Endothelial cell of umbilical vein (primary cell): ENCODE data around the gene TULP4. TPM values are rescaled to one million over a fixed set of nuclear protein-coding genes. Genes with fewer than 3 reads are reported as not detected.

Experiments used
- BruUV-seq: library from RNA; stranded (reverse); fragments of 400-500 nt; replicated peaks from 2 replicates; lab custom pipeline; 2021; lab: Mats Ljungman, UMichigan
- CTCF ChIA-PET: fragments of 300-600, 350-600 bp; sonication (Branson Sonifier 250); formaldehyde crosslinking; loops from one replicate; lab custom pipeline; 2021; ENCODE audit warnings: antibody characterized with exemption, inconsistent platforms; lab: Charles Lee
- POLR2A ChIA-PET: fragments of 300-600, 350-600 bp; sonication (Branson Sonifier 250); formaldehyde crosslinking; loops from one replicate; lab custom pipeline; 2021; ENCODE audit warnings: antibody characterized with exemption, inconsistent platforms; lab: Charles Lee
- DNase-seq: peaks from one replicate; pipeline ENCODE4 v3.0.0-alpha.2; 2011; ENCODE audit warnings: low read depth, low spot score
- FAIRE-seq: peaks from 2 replicates; lab custom pipeline; 2011; peaks lifted over from hg19 to GRCh38; lab: Jason Lieb, UNC
- H2AFZ ChIP-seq: 2 replicates; pipeline ENCODE4 v1.6.0; 2012; ENCODE audit warnings: low read depth, low read length, control low read depth, inconsistent platforms
- H3K27ac ChIP-seq: 2 replicates; pipeline ENCODE4 v1.5.1; 2011; ENCODE audit warnings: low read depth, mild to moderate bottlenecking, control low read depth, low read length, moderate library complexity; ENCODE audit not compliant: insufficient read depth
- H3K27me3 ChIP-seq, 2 experiments: 2 replicates each; pipeline versions ENCODE4 v1.6.0 to v1.6.1; 2011; ENCODE audit warnings: low read length in 2 of 2, mixed read lengths in 1 of 2; ENCODE audit not compliant: control insufficient read depth in 2 of 2, insufficient read depth in 2 of 2
- H3K36me3 ChIP-seq, 2 experiments: 2 replicates in 1 of 2; 3 replicates in 1 of 2; pipeline ENCODE4 v1.5.1; 2011; ENCODE audit warnings: low read length in 2 of 2, mild to moderate bottlenecking in 1 of 2, moderate library complexity in 1 of 2; ENCODE audit not compliant: control insufficient read depth in 2 of 2, insufficient read depth in 2 of 2; ENCODE audit errors: extremely low read depth in 1 of 2
- H3K4me1 ChIP-seq: 3 replicates; pipeline ENCODE4 v1.5.1; 2011; ENCODE audit warnings: mild to moderate bottlenecking, low read length; ENCODE audit not compliant: control insufficient read depth, insufficient read depth; ENCODE audit errors: extremely low read depth
- H3K4me2 ChIP-seq: 2 replicates; pipeline ENCODE4 v1.6.1; 2011; ENCODE audit warnings: low read length, control low read depth, mixed read lengths; ENCODE audit not compliant: insufficient read depth
- H3K4me3 ChIP-seq, 3 experiments: fragments of 200-600 bp in 1 of 3; sonication (generic), shearing (Covaris generic) in 1 of 3; replicated peaks in 1 of 3; 2 replicates each; pipeline ENCODE4 v1.5.1; 2011 to 2016; ENCODE audit warnings: control low read depth in 3 of 3, low read length in 3 of 3, mild to moderate bottlenecking in 2 of 3, inconsistent platforms in 1 of 3, low read depth in 1 of 3, moderate library complexity in 1 of 3; ENCODE audit not compliant: insufficient read depth in 1 of 3
- H3K79me2 ChIP-seq: 2 replicates; pipeline ENCODE4 v1.6.0; 2012; ENCODE audit warnings: low read length, inconsistent platforms; ENCODE audit not compliant: control insufficient read depth, insufficient read depth
- H3K9ac ChIP-seq: replicated peaks from 2 replicates; pipeline ENCODE3; 2011; ENCODE audit warnings: low read length, control low read depth; ENCODE audit not compliant: insufficient read depth; ENCODE audit errors: extremely low read depth
- H3K9me1 ChIP-seq: replicated peaks from 3 replicates; pipeline ENCODE4 v1.6.0; 2011; ENCODE audit warnings: mild to moderate bottlenecking, low read length; ENCODE audit not compliant: control insufficient read depth, insufficient read depth; ENCODE audit errors: extremely low read depth
- H3K9me3 ChIP-seq: replicated peaks from 2 replicates; pipeline ENCODE4 v1.5.1; 2012; ENCODE audit warnings: low read length, inconsistent platforms; ENCODE audit not compliant: control insufficient read depth, insufficient read depth
- H4K20me1 ChIP-seq: replicated peaks from 2 replicates; pipeline ENCODE3; 2011; ENCODE audit warnings: mild to moderate bottlenecking, low read length; ENCODE audit not compliant: control insufficient read depth, insufficient read depth; ENCODE audit errors: extremely low read depth
- CTCF ChIP-seq, 2 donors: IDR thresholded peaks; 1 replicate in 1 of 2; 2 replicates in 1 of 2; pipeline ENCODE4 v1.5.1; 2011; ENCODE audit warnings: low read length in 2 of 2, mild to moderate bottlenecking in 2 of 2, moderate library complexity in 2 of 2, control low read depth in 1 of 2, inconsistent platforms in 1 of 2, low read depth in 1 of 2; ENCODE audit not compliant: insufficient read depth in 1 of 2; ENCODE audit errors: extremely low read depth in 1 of 2
- EZH2 ChIP-seq: IDR thresholded peaks from 2 replicates; pipeline ENCODE4 v1.6.1; 2012; ENCODE audit warnings: borderline replicate concordance, low read depth, mild to moderate bottlenecking, moderate library complexity, low read length, inconsistent platforms; ENCODE audit not compliant: severe bottlenecking
- FOS ChIP-seq: IDR thresholded peaks from 2 replicates; pipeline ENCODE4 v1.6.1; 2011; ENCODE audit warnings: mild to moderate bottlenecking, low read length, moderate library complexity, borderline replicate concordance; ENCODE audit not compliant: insufficient read depth
- GATA2 ChIP-seq: IDR thresholded peaks from 2 replicates; pipeline ENCODE4 v1.7.0; 2011; ENCODE audit warnings: low read depth, mild to moderate bottlenecking, moderate library complexity, mixed read lengths, low read length; ENCODE audit not compliant: insufficient read length, insufficient read depth
- JUN ChIP-seq: IDR thresholded peaks from 2 replicates; pipeline ENCODE4 v1.6.1; 2011; ENCODE audit warnings: borderline replicate concordance, low read depth; ENCODE audit not compliant: insufficient read length, insufficient read depth
- MAX ChIP-seq: IDR thresholded peaks from 2 replicates; pipeline ENCODE4 v1.6.1; 2011; ENCODE audit not compliant: insufficient read depth, insufficient read length
- MYC ChIP-seq: IDR thresholded peaks from one replicate; pipeline ENCODE4 v1.6.1; 2011; ENCODE audit warnings: mild to moderate bottlenecking, low read depth, low read length
- POLR2A ChIP-seq: IDR thresholded peaks from 2 replicates; pipeline ENCODE4 v1.6.1; 2012; ENCODE audit warnings: low read depth, mild to moderate bottlenecking, control low read depth, low read length
- POLR2AphosphoS5 ChIP-seq: IDR thresholded peaks from 2 replicates; pipeline ENCODE4 v1.6.1; 2012; ENCODE audit warnings: low read depth, mild to moderate bottlenecking, control low read depth, low read length, moderate library complexity; ENCODE audit not compliant: insufficient read depth
- dilution Hi-C: fragments of 300-500 bp; cut with MboI; formaldehyde crosslinking; loops from one replicate; pipeline ENCODE4 v1.15.0; 2019; ENCODE audit warnings: low sequenced_read_pairs; ENCODE audit not compliant: extremely low pct_ligation_motif_present
- intact Hi-C: fragments of 100-400 bp; cut with micrococcal nuclease; formaldehyde crosslinking; loops from one replicate; pipeline ENCODE4 v1.10.0; 2022
- polyA plus RNA-seq, 4 experiments: library from polyadenylated mRNA; depleted of rRNA in 3 of 4; stranded (reverse) in 3 of 4; unstranded in 1 of 4; fragments of >200 nt; gene quantifications; 2 replicates each; pipeline versions ENCODE4 v1.2.1 to v1.2.3, GENCODE V29; 2011 to 2012; ENCODE audit warnings: missing spikeins in 1 of 4
- total RNA-seq: library from RNA; stranded (reverse); gene quantifications from 2 replicates; pipeline ENCODE4 v1.2.3, GENCODE V29; 2021

TULP4 gene
- total and polyA plus RNA-seq, 2 donors (not counting 3 experiments of a cell fraction or from before 2014, with no cell fraction given), result 10.8 to 55.1 TPM

- ChIA-PET CTCF (no interaction called here), POLR2A (no interaction called here)
- no peak overlapping the region for H3K4me2 ChIP-seq
- H3K79me2 ChIP-seq, result no peaks in the 10 kb centered on the region
- no peak overlapping the region for H3K4me3 ChIP-seq
- no peaks in the 10 kb centered on the region for H3K27me3 ChIP-seq
- H3K9me1 ChIP-seq, result no peaks in the 10 kb centered on the region
- H3K9ac ChIP-seq, result no peak overlapping the region
- intact Hi-C loops, result no loop called here
- H3K36me3 ChIP-seq, result peaks cover 0 to 5% of the 10 kb centered on the region in 2 experiments
- no peaks in the 10 kb centered on the region for H3K4me1 ChIP-seq
- DNase-seq (no peak), FAIRE-seq (no peak)
- no peaks in the 10 kb centered on the region for H4K20me1 ChIP-seq
- H2AFZ ChIP-seq, result no peak overlapping the region
- H3K27ac ChIP-seq, result no peak overlapping the region
- no peaks in the 10 kb centered on the region for H3K9me3 ChIP-seq
- BruUV-seq, result no TSS peak
- TF ChIP-seq MYC (no peak), GATA2 (no peak), JUN (no peak), POLR2AphosphoS5 (no peak), MAX (no peak), FOS (no peak), CTCF (IDR thresholded peaks at IDR 0.05; ENCODE audit: extremely low read depth in 1 of 2, insufficient read depth in 1 of 2, low read depth in 1 of 2, low read length in 2 of 2) (no peak), EZH2 (no peak), POLR2A (no peak)
- dilution Hi-C loops, result no loop called here
Observed at GRCh38 chr6:158437571-158437970, 125.3 kb downstream of the TULP4 start.
